Duodenal mucosa (tissue), 2 donors: ENCODE measurements around the gene TWIST2.
A peak's percentile ranks its signal among the peaks of the same experiment; 100 is the strongest.

Experiments used
- H3K27ac ChIP-seq: one replicate; pipeline ENCODE4 v1.7.0; 2013; ENCODE audit warnings: low read depth, low read length
- H3K27me3 ChIP-seq, 2 donors: one replicate each; pipeline ENCODE4 v1.7.0; 2013; ENCODE audit warnings: low read length in 2 of 2, control low read depth in 1 of 2; ENCODE audit not compliant: insufficient read depth in 2 of 2, control insufficient read depth in 1 of 2
- H3K36me3 ChIP-seq, 2 donors: one replicate each; pipeline ENCODE4 v1.7.0; 2013; ENCODE audit warnings: low read length in 2 of 2, control low read depth in 1 of 2; ENCODE audit not compliant: insufficient read depth in 2 of 2, control insufficient read depth in 1 of 2
- H3K4me1 ChIP-seq, 2 donors: one replicate each; pipeline ENCODE4 v1.7.0; 2013; ENCODE audit warnings: low read length in 2 of 2, control low read depth in 1 of 2; ENCODE audit not compliant: insufficient read depth in 2 of 2, control insufficient read depth in 1 of 2
- H3K4me3 ChIP-seq, 2 donors: one replicate each; pipeline ENCODE4 v1.7.0; 2013; ENCODE audit warnings: low read length in 2 of 2, low read depth in 1 of 2
- H3K9ac ChIP-seq, 2 donors: one replicate each; pipeline ENCODE4 v1.7.0; 2013; ENCODE audit warnings: low read length in 2 of 2, low read depth in 1 of 2
- H3K9me3 ChIP-seq, 2 donors: one replicate each; pipeline ENCODE4 v1.7.0; 2013; ENCODE audit warnings: low read length in 2 of 2, control low read depth in 1 of 2; ENCODE audit not compliant: control insufficient read depth in 1 of 2

The TWIST2 gene

DNA sequence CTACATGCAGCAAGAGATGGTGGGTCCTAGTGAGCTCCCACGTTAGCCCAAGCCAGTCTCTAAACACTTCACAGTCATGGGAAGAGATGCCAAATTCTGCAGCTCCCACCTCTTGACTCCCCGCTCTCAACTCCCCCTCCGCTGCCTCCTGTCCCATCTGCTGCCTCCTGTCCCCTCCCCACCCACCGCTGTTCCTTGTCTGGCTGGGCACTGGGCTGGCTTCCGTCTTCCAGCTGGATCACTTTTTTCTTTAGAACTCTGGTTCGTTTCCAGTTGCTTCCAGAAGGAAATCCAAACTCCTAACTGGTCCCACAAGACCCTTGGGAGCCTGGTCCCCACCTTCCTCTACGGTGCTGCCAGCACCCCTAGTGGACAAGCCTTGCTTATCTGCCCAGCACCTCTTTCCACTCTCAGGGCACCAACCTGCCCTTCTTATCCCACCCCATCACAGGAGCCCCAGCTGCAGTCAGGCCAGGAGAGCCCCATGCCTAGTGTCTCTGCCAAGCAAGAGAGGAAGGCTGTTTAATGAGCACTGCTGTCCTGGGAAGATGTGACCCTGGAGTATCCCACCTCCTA, 12.1 kb upstream of the TWIST2 start:
- Histone ChIP-seq H3K4me3 (no peak overlapping the region), H3K27me3 (peaks cover 0 to 3% of the 10 kb centered on the region in 2 donors), H3K4me1 (no peaks in the 10 kb centered on the region), H3K9ac (no peak overlapping the region), H3K36me3 (no peaks in the 10 kb centered on the region), H3K9me3 (no peaks in the 10 kb centered on the region), H3K27ac (no peak overlapping the region)

DNA sequence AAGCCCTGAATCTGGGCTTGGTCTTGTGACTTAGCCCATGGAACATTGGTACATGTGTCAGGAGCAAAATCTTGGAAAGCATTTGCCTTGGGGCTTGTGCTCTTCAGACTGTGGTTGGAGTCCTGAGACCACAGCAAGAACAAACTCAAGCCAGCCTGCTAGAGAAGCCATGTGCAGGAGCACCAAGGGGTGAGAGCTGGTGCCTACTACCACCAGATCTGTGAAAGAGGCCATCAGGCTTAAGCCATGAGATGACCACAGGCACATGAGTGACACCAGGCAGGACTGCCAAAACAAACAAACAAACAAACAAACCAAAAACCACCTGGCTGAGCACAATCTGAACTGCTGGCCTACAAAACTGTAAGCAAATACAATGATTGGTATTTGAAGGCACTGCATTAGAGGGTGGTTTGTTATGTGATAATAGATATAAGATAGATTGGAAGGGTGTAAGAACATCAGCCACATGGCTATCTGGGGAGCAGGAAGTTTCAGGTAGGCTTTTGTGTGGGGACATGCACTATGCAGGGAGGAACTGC, 9.0 kb upstream of the TWIST2 start:
- H3K36me3 ChIP-seq: no peaks in the 10 kb centered on the region
- H3K9me3 ChIP-seq: no peaks in the 10 kb centered on the region
- H3K27ac ChIP-seq: no peak overlapping the region
- H3K4me3 ChIP-seq: no peak overlapping the region
- H3K9ac ChIP-seq: no peak overlapping the region
- H3K4me1 ChIP-seq: no peaks in the 10 kb centered on the region
- peaks cover under 1 to 10% of the 10 kb centered on the region in 2 donors for H3K27me3 ChIP-seq

DNA sequence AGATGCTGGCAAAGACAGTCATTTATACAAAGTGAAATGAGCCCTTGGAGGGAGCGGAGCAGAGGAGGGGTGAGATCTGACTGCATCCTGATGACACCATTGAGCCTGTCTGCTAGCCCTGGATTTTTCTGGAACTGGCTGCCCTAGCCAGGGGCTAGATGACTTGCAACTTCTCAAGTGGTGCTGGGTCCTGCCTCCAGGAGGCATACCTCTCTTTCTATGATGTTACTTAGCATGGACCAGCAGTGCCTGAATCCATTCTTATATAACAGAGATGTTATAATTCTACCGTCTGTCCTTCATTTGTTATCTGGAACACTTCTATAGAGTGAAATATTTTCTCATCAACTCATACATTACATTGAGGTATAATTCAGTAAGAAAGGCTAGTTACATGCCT, 8.5 kb upstream of the TWIST2 start:
- Histone ChIP-seq H3K27me3 (peaks cover 4 to 16% of the 10 kb centered on the region in 2 donors), H3K4me1 (no peaks in the 10 kb centered on the region), H3K9me3 (no peaks in the 10 kb centered on the region), H3K9ac (no peak overlapping the region), H3K27ac (no peak overlapping the region), H3K4me3 (no peak overlapping the region), H3K36me3 (no peaks in the 10 kb centered on the region)

DNA sequence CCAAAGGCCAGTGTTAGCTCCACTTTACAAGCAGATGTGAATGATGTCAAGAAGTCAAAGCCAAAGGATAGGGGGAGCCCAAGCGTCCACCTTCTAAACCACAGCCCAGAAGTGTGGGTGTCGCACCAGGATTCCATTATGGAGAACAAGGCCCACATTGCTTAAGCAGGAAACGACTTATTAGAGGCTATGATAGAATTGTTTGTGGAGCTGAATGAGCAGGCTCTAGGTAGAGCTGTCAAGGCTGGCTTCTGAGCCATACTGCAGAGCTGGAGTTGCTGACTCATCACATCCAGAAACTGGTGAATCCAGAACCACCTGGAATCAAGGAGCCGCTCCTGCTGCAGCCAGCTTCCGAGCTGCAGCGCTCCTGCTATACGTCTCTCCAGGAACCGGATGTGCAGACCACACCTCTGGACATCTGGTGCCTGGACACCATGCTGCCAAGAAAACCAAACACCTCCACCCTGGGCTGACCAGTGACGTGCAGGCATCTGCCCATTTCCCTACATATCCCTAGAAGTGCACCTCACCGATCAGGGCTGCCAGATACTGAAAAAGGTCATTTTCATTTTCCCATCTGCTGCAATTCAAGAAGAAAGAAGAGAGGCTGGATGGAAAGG, 6.2 kb upstream of the TWIST2 start:
- Histone ChIP-seq H3K4me1 (no peaks in the 10 kb centered on the region), H3K27ac (no peak overlapping the region), H3K9me3 (no peaks in the 10 kb centered on the region), H3K9ac (no peak overlapping the region), H3K36me3 (no peaks in the 10 kb centered on the region), H3K4me3 (no peak overlapping the region), H3K27me3 (peaks cover 20 to 26% of the 10 kb centered on the region in 2 donors)

DNA sequence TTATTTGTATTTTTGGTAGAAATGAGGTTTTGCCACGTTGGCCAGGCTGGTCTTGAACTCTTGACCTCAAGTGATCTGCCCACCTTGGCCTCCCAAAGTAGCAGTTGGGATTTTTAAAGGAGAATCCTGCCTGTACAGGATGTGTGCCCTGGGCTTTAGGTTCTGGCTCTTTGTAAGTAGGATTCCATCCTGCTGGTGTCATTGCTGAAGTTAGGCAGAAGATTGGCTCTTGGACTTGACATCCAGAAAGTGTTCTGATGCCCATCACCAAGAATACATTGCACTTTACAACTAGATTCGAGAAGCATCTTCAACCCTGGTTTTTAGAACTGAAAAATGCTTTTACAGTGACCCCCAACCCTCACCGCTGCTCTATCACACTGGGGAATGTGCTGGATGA, 4.4 kb upstream of the TWIST2 start:
- Histone ChIP-seq H3K9me3 (no peaks in the 10 kb centered on the region), H3K27me3 (peaks cover 29 to 31% of the 10 kb centered on the region in 2 donors), H3K4me3 (no peak overlapping the region), H3K4me1 (no peaks in the 10 kb centered on the region), H3K27ac (no peak overlapping the region), H3K36me3 (no peaks in the 10 kb centered on the region), H3K9ac (no peak overlapping the region)

DNA sequence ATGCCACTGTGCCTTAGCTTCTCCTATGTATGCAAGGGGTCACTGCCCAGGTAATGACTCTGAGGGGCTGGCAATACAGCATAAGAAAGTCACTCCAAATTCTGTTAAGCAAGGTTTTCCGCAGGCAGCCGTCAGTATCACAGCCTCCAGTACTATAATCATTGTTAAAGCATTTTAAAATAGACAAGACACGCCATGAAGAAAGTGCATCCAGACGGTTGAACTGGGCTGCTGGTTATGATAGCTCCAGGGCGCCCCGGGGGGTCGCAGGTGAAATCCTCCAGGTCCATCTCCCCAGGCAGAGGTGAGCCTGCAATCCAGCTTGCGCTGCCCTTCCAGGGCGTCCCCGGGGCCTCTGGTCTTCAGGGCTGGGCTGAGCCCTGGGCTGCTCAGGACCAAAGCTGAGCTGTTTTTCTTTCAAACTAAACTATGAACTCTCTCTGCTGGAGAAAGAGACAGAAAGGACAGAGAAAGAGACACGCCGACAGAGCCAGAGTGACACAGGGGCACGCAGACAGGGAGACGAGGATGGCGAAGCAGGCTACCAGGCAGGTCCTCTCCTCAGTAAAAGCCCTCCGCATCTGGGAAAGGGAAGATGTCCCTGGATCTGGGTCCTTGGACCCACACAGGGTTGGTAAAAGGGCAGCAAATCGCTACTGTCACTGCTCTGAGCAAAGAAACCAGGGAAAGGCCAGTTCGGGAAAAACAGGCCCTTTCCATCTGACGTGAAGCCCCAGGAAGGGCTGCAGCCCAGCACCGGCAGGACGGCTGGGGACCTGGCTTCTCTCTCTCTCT, 2.1 kb upstream of the TWIST2 start:
- Histone ChIP-seq H3K27me3 (peaks cover 36 to 45% of the 10 kb centered on the region in 2 donors), H3K27ac (no peak overlapping the region), H3K4me1 (no peaks in the 10 kb centered on the region), H3K36me3 (no peaks in the 10 kb centered on the region), H3K4me3 (no peak overlapping the region), H3K9me3 (no peaks in the 10 kb centered on the region), H3K9ac (no peak overlapping the region)

DNA sequence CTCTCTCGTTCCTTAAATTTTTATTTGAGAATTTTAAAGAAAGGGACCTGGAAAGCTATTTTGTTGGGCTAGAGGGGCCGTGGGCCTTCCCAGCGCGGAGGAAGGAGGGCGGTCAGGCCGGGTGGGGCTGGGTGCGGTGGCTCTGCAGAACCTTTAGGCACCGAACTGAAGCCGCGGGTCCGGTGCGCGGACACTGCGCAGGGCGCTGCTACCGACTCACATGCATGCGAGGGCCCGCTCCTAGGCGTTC, 1.6 kb upstream of the TWIST2 start:
- H3K27me3 ChIP-seq: peaks cover 40 to 51% of the 10 kb centered on the region in 2 donors
- no peaks in the 10 kb centered on the region for H3K9me3 ChIP-seq
- no peaks in the 10 kb centered on the region for H3K4me1 ChIP-seq
- H3K9ac ChIP-seq: no peak overlapping the region
- no peaks in the 10 kb centered on the region for H3K36me3 ChIP-seq
- no peak overlapping the region for H3K27ac ChIP-seq
- no peak overlapping the region for H3K4me3 ChIP-seq

DNA sequence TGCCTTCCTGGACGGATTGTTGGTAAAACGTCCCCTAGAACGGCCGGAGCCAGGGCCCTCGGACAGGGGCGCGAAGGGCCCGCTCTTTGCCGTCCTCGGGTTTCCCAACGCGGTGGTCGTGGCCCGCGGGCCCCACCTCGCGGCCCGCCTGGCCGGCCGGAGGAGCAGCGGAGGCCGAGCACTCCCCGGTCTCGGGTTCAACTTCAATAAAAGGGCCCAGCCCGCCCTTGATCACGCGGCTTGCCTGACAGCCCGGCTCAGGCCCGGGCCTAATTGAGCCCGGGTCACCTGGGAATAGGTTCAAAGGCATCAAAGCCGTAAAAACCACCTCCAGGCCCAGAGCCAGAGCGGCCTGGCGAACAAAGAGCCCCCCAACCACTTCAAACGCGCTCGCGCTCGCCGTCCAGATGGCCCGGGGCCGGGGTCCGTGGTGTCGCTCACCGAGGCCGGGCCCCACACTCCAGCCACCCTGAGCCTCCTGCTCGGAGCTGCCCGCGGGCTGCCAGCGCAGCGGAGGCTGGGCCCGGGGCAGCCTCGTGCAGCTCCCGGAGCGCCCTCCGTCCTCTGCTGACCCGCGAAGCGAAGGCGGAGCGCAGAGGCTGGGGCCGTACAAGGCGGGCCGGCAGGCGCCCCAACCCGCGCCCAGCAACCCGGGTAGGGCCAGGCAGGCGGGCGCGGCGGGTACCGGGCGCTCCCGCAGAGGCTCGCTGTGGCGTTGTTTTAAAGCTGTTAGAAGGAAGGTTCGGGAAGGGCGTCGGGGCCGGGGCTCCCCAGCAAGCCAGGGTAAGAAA, 1.1 kb upstream of the TWIST2 start:
- H3K27me3 ChIP-seq: peaks cover 37 to 56% of the 10 kb centered on the region in 2 donors

DNA sequence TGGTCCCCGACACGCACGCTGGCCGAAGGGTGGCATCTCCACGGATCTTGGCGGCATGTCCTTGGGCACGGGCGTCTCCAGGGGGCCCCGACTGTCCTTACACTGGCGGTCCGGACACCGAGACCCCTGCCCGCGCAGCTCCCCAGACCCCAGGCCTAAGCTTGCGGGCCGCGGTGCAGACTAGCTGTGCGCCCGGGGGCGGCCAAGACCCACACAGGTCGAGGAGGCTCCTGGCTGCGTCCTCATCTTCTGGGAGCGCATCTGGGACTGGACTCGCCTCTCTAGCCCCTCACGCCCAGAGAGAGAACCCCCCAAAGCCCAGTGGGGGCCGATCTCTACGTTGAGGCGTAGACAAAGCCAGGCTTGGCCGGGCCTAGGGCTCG, 475 bp upstream of the TWIST2 start:
- H3K9me3 ChIP-seq: no peaks in the 10 kb centered on the region
- H3K4me3 ChIP-seq: peak overlapping the region in 1 of 2 donors; percentile 22
- H3K36me3 ChIP-seq: no peaks in the 10 kb centered on the region
- no peak overlapping the region for H3K9ac ChIP-seq
- peaks cover 35 to 56% of the 10 kb centered on the region in 2 donors for H3K27me3 ChIP-seq
- no peak overlapping the region for H3K27ac ChIP-seq
- H3K4me1 ChIP-seq: no peaks in the 10 kb centered on the region

More for the DNA sequence above, 1.1 kb upstream of the TWIST2 start:
- H3K9ac ChIP-seq: no peak overlapping the region
- no peaks in the 10 kb centered on the region for H3K9me3 ChIP-seq
- H3K4me3 ChIP-seq: no peak overlapping the region
- H3K36me3 ChIP-seq: no peaks in the 10 kb centered on the region
- H3K4me1 ChIP-seq: no peaks in the 10 kb centered on the region
- H3K27ac ChIP-seq: no peak overlapping the region

DNA sequence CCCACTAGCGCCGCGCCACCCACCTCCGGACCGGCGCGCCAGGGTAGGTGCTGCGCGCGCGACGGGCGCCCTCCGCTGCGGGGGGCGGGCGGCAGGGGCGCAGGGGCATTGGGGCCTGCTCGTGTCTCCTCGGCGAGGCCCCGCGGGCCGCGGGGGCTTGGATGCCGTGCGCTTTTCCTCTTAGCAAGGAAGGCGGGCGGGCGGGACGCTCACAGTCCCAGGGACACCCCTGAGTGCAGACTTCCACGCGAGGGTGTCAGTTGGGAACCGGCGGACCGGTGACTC, 748 bp downstream of the TWIST2 start:
- peaks cover 34 to 56% of the 10 kb centered on the region in 2 donors for H3K27me3 ChIP-seq
- H3K4me3 ChIP-seq: peak overlapping the region; percentile 55 to 60
- no peak overlapping the region for H3K27ac ChIP-seq

More for the DNA sequence above, 748 bp downstream of the TWIST2 start:
- Histone ChIP-seq H3K36me3 (no peaks in the 10 kb centered on the region), H3K4me1 (no peaks in the 10 kb centered on the region), H3K9ac (no peak overlapping the region), H3K9me3 (no peaks in the 10 kb centered on the region)
